AG04450 (cell line): ENCODE measurements around the gene ARHGAP42. TPM values are rescaled to one million over a fixed set of nuclear protein-coding genes. Genes with fewer than 3 reads are reported as not detected.

Source experiments
- CTCF ChIA-PET: fragments of 300-600, 350-600 bp; formaldehyde crosslinking; extraction: SDS; loops from one replicate; lab custom pipeline; 2022; ENCODE audit warnings: antibody characterized with exemption, inconsistent platforms; lab: Charles Lee
- POLR2A ChIA-PET: fragments of 350-600 bp; formaldehyde crosslinking; extraction: SDS; loops from one replicate; lab custom pipeline; 2021; ENCODE audit warnings: antibody characterized with exemption, inconsistent platforms; lab: Yijun Ruan, JAX
- DNase-seq: peaks from one replicate; pipeline ENCODE4 v3.0.0-alpha.2; 2011; ENCODE audit warnings: low read depth, low spot score
- H3K27ac ChIP-seq: one replicate; pipeline ENCODE4 v1.5.1; 2012; ENCODE audit warnings: low read depth, low read length, control low read depth
- H3K27me3 ChIP-seq: one replicate; pipeline ENCODE4 v1.6.0; 2012; ENCODE audit warnings: low read length; ENCODE audit not compliant: control insufficient read depth, insufficient read depth
- H3K4me3 ChIP-seq: 2 replicates; pipeline ENCODE4 v1.5.1; 2011; ENCODE audit warnings: mild to moderate bottlenecking, low read depth, low read length, control low read depth
- H3K9me3 ChIP-seq: 2 replicates; pipeline ENCODE4 v1.5.1; 2012; ENCODE audit warnings: low read length; ENCODE audit not compliant: control insufficient read depth, insufficient read depth
- polyA plus RNA-seq: library from polyadenylated mRNA; depleted of rRNA; stranded (reverse); fragments of >200 nt; gene quantifications from 2 replicates; pipeline ENCODE4 v1.2.3, GENCODE V29; 2011
- TF ChIP-seq, protein P1 (sequence below): IDR thresholded peaks from 2 replicates; pipeline ENCODE4 v1.5.1; 2011; ENCODE audit warnings: low read depth, low read length, control low read depth, inconsistent platforms

The ARHGAP42 gene
- polyA plus RNA-seq, 1 experiment = 9.0 TPM

DNA sequence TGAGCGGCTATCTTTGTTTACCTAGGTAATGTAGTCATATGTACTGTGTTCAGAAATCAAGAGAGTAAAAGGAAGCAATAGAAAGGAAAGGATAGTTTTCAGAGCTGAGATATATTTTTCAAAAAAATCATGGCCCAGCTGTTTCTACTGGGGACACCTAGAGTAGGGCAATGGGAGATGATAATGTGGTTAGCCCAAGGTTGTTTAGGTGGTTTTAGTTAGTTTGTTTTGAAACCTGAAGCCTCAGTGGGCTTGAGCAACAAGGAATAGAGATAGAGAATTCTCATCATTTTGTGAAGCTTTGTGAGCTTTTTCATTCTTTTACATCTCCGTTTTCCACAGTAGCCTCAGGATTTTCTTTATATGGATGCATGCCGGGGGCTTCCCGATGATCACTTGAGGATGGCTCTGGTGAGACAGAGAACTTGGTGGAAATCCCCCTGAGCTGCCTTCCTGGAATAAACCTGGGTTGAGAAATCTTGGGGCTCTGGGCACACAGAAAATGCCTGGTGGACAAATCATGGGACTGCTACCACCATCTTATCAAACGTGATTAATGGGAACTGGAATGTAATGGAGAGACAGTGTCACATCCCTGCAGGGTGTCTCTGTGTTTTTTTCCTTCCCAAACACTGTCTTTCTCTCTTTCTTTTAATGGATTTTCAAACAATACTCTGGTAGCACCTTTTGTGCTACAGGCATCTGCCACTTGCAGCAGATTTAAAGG is 49.0 kb downstream of the ARHGAP42 start:
- ChIA-PET POLR2A (interaction anchor here (0.7 kb wide), 1 partner anchor 92 kb away, joined by 6 read pairs; no protein-coding TSS in a partner anchor), CTCF (interaction anchor here (0.5 to 1.2 kb wide), 4 partner anchors 11 to 198 kb away, joined by 3 to 4 read pairs (median 3); no protein-coding TSS in a partner anchor)
- DNase-seq = no peak

DNA sequence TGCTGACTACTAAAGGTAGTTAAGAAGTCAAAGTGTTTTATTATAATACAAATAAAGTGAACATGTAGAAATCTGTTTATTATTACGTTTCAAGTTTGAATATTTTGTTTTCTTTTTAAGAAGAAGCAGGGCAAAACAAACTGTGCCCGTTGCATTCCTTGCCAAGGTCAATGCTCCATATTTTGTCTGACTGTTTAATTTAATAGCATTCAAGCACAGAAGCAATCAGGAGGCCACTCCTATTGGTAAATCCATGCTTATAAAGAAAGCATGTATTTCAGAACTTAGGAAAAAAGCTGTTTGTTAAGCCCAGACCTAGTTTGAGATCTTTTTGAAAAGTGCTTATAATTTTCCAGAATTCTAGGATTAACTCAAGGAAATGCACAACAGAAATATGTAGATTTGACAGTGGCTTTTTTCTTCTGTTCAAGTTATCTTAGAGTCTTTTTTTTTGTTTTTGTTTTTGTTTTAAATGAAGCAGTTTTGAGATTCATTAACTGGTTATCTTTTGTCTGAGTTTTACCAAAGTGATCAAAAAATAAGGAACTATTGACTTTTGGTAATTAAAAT is 51.7 kb downstream of the ARHGAP42 start:
- H3K4me3 ChIP-seq = no peak overlapping the region
- H3K27ac ChIP-seq = no peak overlapping the region
- ChIA-PET CTCF (interaction anchor here (1.1 to 1.2 kb wide), 2 partner anchors 41 to 162 kb away, joined by 3 to 4 read pairs; no protein-coding TSS in a partner anchor), POLR2A (no interaction called here)
- H3K27me3 ChIP-seq = no peaks in the 10 kb centered on the region
- H3K9me3 ChIP-seq = no peaks in the 10 kb centered on the region
- DNase-seq = no peak
- TF ChIP-seq, protein P1, sequence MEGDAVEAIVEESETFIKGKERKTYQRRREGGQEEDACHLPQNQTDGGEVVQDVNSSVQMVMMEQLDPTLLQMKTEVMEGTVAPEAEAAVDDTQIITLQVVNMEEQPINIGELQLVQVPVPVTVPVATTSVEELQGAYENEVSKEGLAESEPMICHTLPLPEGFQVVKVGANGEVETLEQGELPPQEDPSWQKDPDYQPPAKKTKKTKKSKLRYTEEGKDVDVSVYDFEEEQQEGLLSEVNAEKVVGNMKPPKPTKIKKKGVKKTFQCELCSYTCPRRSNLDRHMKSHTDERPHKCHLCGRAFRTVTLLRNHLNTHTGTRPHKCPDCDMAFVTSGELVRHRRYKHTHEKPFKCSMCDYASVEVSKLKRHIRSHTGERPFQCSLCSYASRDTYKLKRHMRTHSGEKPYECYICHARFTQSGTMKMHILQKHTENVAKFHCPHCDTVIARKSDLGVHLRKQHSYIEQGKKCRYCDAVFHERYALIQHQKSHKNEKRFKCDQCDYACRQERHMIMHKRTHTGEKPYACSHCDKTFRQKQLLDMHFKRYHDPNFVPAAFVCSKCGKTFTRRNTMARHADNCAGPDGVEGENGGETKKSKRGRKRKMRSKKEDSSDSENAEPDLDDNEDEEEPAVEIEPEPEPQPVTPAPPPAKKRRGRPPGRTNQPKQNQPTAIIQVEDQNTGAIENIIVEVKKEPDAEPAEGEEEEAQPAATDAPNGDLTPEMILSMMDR = no peak

More for the DNA sequence above, 49.0 kb downstream of the ARHGAP42 start:
- H3K27ac ChIP-seq = no peak overlapping the region
- no peaks in the 10 kb centered on the region for H3K9me3 ChIP-seq
- TF ChIP-seq, protein P1 = no peak
- H3K4me3 ChIP-seq = no peak overlapping the region
- H3K27me3 ChIP-seq = no peaks in the 10 kb centered on the region

DNA sequence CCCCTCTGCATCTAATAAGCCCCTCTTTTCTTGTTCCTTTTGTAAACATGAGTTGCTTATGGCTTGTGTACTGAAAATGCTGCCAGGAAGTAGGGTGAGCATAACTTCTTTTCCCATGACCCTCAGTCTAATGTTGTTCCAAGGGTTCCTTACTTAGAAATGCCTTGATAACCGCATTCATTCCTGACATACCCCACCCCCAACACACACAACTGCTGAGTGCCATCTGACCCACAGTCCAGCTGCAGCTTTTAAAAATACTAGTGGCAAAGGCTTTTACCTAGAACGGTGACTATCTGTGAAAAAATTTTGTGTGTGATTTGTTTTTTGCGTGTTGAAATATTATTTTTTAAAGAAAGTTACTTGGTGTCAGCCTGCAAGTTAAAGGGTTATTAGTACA is 52.6 kb downstream of the ARHGAP42 start:
- no peak overlapping the region for H3K4me3 ChIP-seq
- H3K27me3 ChIP-seq = no peaks in the 10 kb centered on the region
- no peaks in the 10 kb centered on the region for H3K9me3 ChIP-seq
- peak; percentile 78 for DNase-seq
- H3K27ac ChIP-seq = no peak overlapping the region
- ChIA-PET CTCF (interaction anchor here (0.9 to 1.0 kb wide), 2 partner anchors 52 to 163 kb away, joined by 3 read pairs; no protein-coding TSS in a partner anchor), POLR2A (interaction anchor here (0.7 kb wide), 1 partner anchor 52 kb away, joined by 4 read pairs; no protein-coding TSS in a partner anchor)
- TF ChIP-seq, protein P1 = no peak

GRCh38 chr11:100740440-100740839 is 53.4 kb downstream of the ARHGAP42 start:
- Histone ChIP-seq H3K27ac (no peak overlapping the region), H3K4me3 (no peak overlapping the region), H3K27me3 (no peaks in the 10 kb centered on the region), H3K9me3 (no peaks in the 10 kb centered on the region)
- ChIA-PET POLR2A (interaction anchor here (0.7 kb wide), 1 partner anchor 53 kb away, joined by 4 read pairs; no protein-coding TSS in a partner anchor), CTCF (interaction anchor here (0.9 to 1.0 kb wide), 2 partner anchors 52 to 164 kb away, joined by 3 read pairs; no protein-coding TSS in a partner anchor)
- TF ChIP-seq, protein P1 = no peak
- DNase-seq = no peak
